ENCODE measurements around the gene ASRGL1. TPM values are rescaled to one million over a fixed set of nuclear protein-coding genes. Genes with fewer than 3 reads are reported as not detected.

ASRGL1 gene
- total RNA-seq, 5 donors from 2014 or later (not counting 1 experiment from before 2014, with no cell fraction given) = 0.88 to 2.6 (median 1.9) TPM

GRCh38 chr11:62393061-62393611, 55.9 kb downstream of the ASRGL1 start:
- Mint-ChIP-seq H3K4me1 (peaks cover 8 to 19% (median 9%) of the 10 kb centered on the region in 3 donors), H3K4me3 (no peak overlapping the region)
- 37% methylated on average over 5 of the region's 12 CpGs for WGBS (ENCODE audit: insufficient coverage)

GRCh38 chr11:62393735-62394134, 56.5 kb downstream of the ASRGL1 start:
- H3K4me3 ChIP-seq (ENCODE audit: control insufficient read depth in 1 of 2, extremely low read depth in 1 of 2, low read length in 1 of 2) = no peak overlapping the region
- Mint-ChIP-seq H3K4me1 (peaks cover 12 to 25% (median 15%) of the 10 kb centered on the region in 3 donors), H3K36me3 (no peaks in the 10 kb centered on the region), H3K4me3 (no peak overlapping the region), H3K27me3 (no peaks in the 10 kb centered on the region), H3K9me3 (no peaks in the 10 kb centered on the region), H3K27ac (no peak overlapping the region)
- no peak for ATAC-seq (replicated peaks in 1 of 4)
- ChIA-PET POLR2A (no interaction called here), CTCF (interaction anchor here in 1 of 2 donors (0.5 to 1.0 kb wide), 2 partner anchors 53 to 198 kb away, joined by 3 to 4 read pairs; partner anchors contain the start of gene TUT1)
- no peak overlapping the region for H3K27ac ChIP-seq (ENCODE audit: low read length)
- 83% methylated on average over 3 of the region's 5 CpGs for WGBS (ENCODE audit: insufficient coverage)
- peaks cover 0 to 10% of the 10 kb centered on the region in 2 experiments for H3K4me1 ChIP-seq (ENCODE audit: control insufficient read depth in 1 of 2, extremely low read depth in 1 of 2, insufficient read depth in 2 of 2, low read length in 2 of 2)
- H3K27me3 ChIP-seq (replicated peaks in 1 of 2; ENCODE audit: control insufficient read depth in 2 of 2, extremely low read depth in 1 of 2, insufficient read depth in 2 of 2, low read length in 1 of 2) = peaks cover 0 to 7% of the 10 kb centered on the region in 2 experiments
- H3K36me3 ChIP-seq (ENCODE audit: control insufficient read depth in 2 of 2, extremely low read depth in 1 of 2, insufficient read depth in 1 of 2, low read length in 1 of 2) = no peaks in the 10 kb centered on the region
- H3K9me3 ChIP-seq = no peaks in the 10 kb centered on the region
- no peak for DNase-seq

More at GRCh38 chr11:62393061-62393611, 55.9 kb downstream of the ASRGL1 start:
- H3K36me3 ChIP-seq (ENCODE audit: control insufficient read depth in 2 of 2, extremely low read depth in 1 of 2, insufficient read depth in 1 of 2, low read length in 1 of 2) = no peaks in the 10 kb centered on the region
- peak overlapping the region in 1 of 2 donors; percentile 31 for H3K27ac Mint-ChIP-seq
- H3K36me3 Mint-ChIP-seq = no peaks in the 10 kb centered on the region
- H3K27me3 Mint-ChIP-seq = no peaks in the 10 kb centered on the region
- H3K27ac ChIP-seq (ENCODE audit: low read length) = no peak overlapping the region
- DNase-seq (peak in 5 of 35 experiments; percentile 6 to 53 (median 11)), ATAC-seq (replicated peaks in 1 of 4) (peak in 3 of 4 experiments; percentile 78 to 80 (median 80))
- H3K4me3 ChIP-seq (ENCODE audit: control insufficient read depth in 1 of 2, extremely low read depth in 1 of 2, low read length in 1 of 2) = no peak overlapping the region
- no peaks in the 10 kb centered on the region for H3K9me3 Mint-ChIP-seq
- ChIA-PET CTCF (interaction anchor here in 1 of 2 donors (0.7 to 1.0 kb wide), 4 partner anchors 9 to 198 kb away, joined by 3 to 4 read pairs (median 3); partner anchors contain the start of gene TUT1), POLR2A (no interaction called here)
- H3K9me3 ChIP-seq = no peaks in the 10 kb centered on the region
- peaks cover 0 to 7% of the 10 kb centered on the region in 2 experiments for H3K27me3 ChIP-seq (replicated peaks in 1 of 2; ENCODE audit: control insufficient read depth in 2 of 2, extremely low read depth in 1 of 2, insufficient read depth in 2 of 2, low read length in 1 of 2)
- peaks cover 0 to 6% of the 10 kb centered on the region in 2 experiments for H3K4me1 ChIP-seq (ENCODE audit: control insufficient read depth in 1 of 2, extremely low read depth in 1 of 2, insufficient read depth in 2 of 2, low read length in 2 of 2)

DNA sequence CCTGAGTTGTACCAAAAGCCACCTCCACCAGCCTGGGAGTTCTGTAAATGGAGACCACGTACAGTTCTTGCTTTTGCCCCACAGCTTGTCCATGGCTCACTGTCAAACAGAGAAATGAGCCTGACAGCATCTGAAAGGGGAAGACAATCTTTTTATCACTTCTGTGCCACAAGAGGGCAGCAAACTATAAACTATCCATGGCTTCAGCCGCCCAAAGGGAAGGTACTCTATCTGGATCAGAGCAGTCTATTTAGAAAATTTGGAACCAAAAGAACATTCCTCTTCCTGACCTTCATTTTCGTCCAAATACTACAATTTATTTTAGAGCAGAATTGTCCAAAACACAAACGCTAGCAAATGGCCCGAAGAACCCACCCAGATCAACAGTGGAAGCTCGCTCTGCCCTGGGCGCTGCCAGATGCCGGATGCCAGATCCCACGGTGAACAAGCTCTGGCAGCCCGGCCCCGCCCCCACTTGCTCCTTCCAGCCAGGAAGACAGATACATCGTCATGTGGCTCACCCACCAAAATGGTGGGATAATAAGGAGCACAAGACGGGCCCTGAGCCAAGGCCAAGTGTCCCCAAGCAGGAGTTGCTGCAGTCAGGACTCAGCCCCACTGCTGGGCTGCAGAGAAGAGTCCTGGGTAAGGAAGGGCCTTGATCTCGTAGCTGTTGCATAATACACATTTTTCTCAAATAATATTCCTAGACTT, 57.7 kb downstream of the ASRGL1 start:
- Mint-ChIP-seq H3K4me1 (peaks cover 17 to 37% (median 28%) of the 10 kb centered on the region in 3 donors), H3K36me3 (no peaks in the 10 kb centered on the region), H3K4me3 (no peak overlapping the region), H3K9me3 (no peaks in the 10 kb centered on the region), H3K27ac (peak overlapping the region; percentile 8 to 61), H3K27me3 (no peaks in the 10 kb centered on the region)
- ATAC-seq (replicated peaks in 1 of 4) (peak; percentile 74 to 81 (median 80)), DNase-seq (peak in 25 of 35 experiments; percentile 14 to 82 (median 28))
- no peak overlapping the region for H3K4me3 ChIP-seq (ENCODE audit: control insufficient read depth in 1 of 2, extremely low read depth in 1 of 2, low read length in 1 of 2)
- peaks cover 7 to 21% of the 10 kb centered on the region in 2 experiments for H3K4me1 ChIP-seq (ENCODE audit: control insufficient read depth in 1 of 2, extremely low read depth in 1 of 2, insufficient read depth in 2 of 2, low read length in 2 of 2)
- ChIA-PET CTCF (interaction anchor here (0.5 to 2.1 kb wide), 15 partner anchors 13 to 581 kb away, joined by 3 to 7 read pairs (median 4); partner anchors contain the start of genes EEF1G (in 1 of the 2), TUT1 (in 1 of the 2) and ZBTB3 (in 1 of the 2)), POLR2A (interaction anchor here in 1 of 2 donors (0.5 kb wide), 1 partner anchor 561 kb away, joined by 6 read pairs; no protein-coding TSS in a partner anchor)
- H3K27ac ChIP-seq (ENCODE audit: low read length) = no peak overlapping the region
- peaks cover 0 to 4% of the 10 kb centered on the region in 2 experiments for H3K27me3 ChIP-seq (replicated peaks in 1 of 2; ENCODE audit: control insufficient read depth in 2 of 2, extremely low read depth in 1 of 2, insufficient read depth in 2 of 2, low read length in 1 of 2)
- H3K9me3 ChIP-seq = no peaks in the 10 kb centered on the region
- no peaks in the 10 kb centered on the region for H3K36me3 ChIP-seq (ENCODE audit: control insufficient read depth in 2 of 2, extremely low read depth in 1 of 2, insufficient read depth in 1 of 2, low read length in 1 of 2)
- 45% methylated on average over 13 of the region's 14 CpGs for WGBS (ENCODE audit: insufficient coverage)

DNA sequence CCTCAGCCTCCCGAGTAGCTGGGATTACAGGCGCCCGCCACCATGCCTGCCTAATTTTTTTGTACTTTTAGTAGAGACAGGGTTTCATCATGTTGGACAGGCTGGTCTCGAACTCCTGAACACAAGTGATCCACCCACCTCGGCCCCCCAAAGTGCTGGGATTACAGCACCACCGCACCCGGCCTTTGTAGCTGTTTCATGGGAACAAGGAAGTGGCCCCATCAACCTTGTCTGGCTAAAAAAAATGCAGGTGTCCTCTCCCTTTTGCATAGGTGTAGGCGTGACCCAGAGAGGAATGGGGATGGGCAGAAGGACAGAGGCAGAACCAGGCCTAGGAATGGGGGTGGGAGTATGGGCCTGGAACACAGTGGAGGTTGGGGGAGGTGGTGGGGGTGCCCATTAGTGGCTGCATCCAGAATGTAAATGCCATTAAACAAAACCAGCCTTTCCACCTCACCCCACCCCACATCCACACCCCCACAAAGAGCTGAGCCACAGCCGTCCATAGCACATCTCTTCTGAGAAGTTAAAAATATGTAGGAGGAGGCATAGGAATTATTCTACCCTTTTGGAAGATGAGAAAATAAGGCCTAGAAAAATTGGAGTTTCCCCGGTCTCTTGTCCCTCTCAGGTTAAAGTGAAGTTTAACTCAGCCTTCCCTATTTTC, 58.8 kb downstream of the ASRGL1 start:
- Mint-ChIP-seq H3K27me3 (no peaks in the 10 kb centered on the region), H3K9me3 (no peaks in the 10 kb centered on the region), H3K27ac (no peak overlapping the region), H3K4me1 (peaks cover 26 to 45% (median 37%) of the 10 kb centered on the region in 3 donors), H3K4me3 (no peak overlapping the region), H3K36me3 (no peaks in the 10 kb centered on the region)
- no peak for ATAC-seq (replicated peaks in 1 of 4)
- Histone ChIP-seq H3K27ac (ENCODE audit: low read length) (no peak overlapping the region), H3K27me3 (replicated peaks in 1 of 2; ENCODE audit: control insufficient read depth in 2 of 2, extremely low read depth in 1 of 2, insufficient read depth in 2 of 2, low read length in 1 of 2) (no peaks in the 10 kb centered on the region), H3K9me3 (no peaks in the 10 kb centered on the region), H3K4me1 (ENCODE audit: control insufficient read depth in 1 of 2, extremely low read depth in 1 of 2, insufficient read depth in 2 of 2, low read length in 2 of 2) (peaks cover 15 to 31% of the 10 kb centered on the region in 2 experiments), H3K36me3 (ENCODE audit: control insufficient read depth in 2 of 2, extremely low read depth in 1 of 2, insufficient read depth in 1 of 2, low read length in 1 of 2) (no peaks in the 10 kb centered on the region), H3K4me3 (ENCODE audit: control insufficient read depth in 1 of 2, extremely low read depth in 1 of 2, low read length in 1 of 2) (no peak overlapping the region)
- 91% methylated on average over 4 of the region's 10 CpGs for WGBS (ENCODE audit: insufficient coverage)
- CTCF ChIA-PET = interaction anchor here (0.6 to 2.1 kb wide), 4 partner anchors 88 to 524 kb away, joined by 4 to 14 read pairs (median 6); no protein-coding TSS in a partner anchor
- DNase-seq = no peak
- POLR2A ChIA-PET = interaction anchor here in 1 of 2 donors (0.5 kb wide), 1 partner anchor 562 kb away, joined by 6 read pairs; no protein-coding TSS in a partner anchor

DNA sequence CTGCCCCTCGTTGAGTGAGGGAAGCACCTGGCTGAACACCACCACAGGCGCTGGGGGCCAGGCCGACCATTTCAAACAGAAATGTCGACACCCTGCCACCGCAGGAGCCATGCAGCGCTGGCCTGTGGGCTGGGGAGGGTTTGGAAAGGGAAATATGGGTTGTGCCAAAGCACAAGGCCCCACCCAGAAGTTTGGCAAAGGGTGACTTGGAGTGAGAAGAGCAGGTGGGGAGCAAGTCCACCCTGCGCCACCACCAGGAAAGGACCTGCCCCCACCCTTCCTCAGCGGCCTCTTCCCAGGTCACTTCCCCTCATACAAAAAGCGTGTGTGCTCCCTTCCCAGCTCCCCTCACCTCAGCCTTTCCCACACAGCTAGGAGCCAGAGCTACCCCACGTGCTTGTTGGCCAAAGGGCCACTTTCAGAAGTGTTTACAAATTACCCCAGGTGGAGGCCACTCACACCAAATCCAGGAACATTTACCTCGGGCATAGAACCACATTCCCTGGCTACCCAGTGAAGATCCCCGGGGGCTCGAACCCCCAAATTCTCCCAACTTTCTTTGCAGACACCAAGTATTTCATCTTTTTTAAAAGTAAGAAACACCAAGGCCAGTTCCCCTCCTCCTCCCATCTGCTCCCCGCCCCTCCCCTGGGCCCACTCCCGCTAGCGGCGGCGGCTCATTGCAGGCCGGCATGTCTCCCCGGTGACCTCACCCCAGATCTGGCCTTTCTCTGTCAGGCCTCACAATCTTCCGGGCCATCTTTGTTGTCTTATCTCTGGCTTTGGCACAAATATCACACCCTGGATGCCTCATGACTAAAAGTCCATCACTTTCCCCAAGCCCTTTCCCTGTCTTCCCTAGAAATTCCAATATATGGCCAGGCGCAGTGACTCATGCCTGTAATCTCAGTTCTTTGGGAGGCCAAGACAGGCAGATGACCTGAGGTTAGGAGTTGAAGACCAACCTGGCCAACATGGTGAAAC, 61.1 kb downstream of the ASRGL1 start:
- ATAC-seq (replicated peaks in 1 of 4) = no peak
- CTCF ChIA-PET = no interaction called here
- WGBS (ENCODE audit: insufficient coverage) = 81% methylated on average over 16 of the region's 22 CpGs
- Mint-ChIP-seq H3K27me3 (no peaks in the 10 kb centered on the region), H3K9me3 (no peaks in the 10 kb centered on the region), H3K27ac (peak overlapping the region; percentile 52 to 77), H3K4me3 (peak overlapping the region in 1 of 3 donors; percentile 55), H3K36me3 (no peaks in the 10 kb centered on the region), H3K4me1 (peaks cover 43 to 60% (median 57%) of the 10 kb centered on the region in 3 donors)
- POLR2A ChIA-PET = no interaction called here
- no peaks in the 10 kb centered on the region for H3K27me3 ChIP-seq (replicated peaks in 1 of 2; ENCODE audit: control insufficient read depth in 2 of 2, extremely low read depth in 1 of 2, insufficient read depth in 2 of 2, low read length in 1 of 2)
- H3K9me3 ChIP-seq = no peaks in the 10 kb centered on the region
- DNase-seq = no peak
- H3K4me1 ChIP-seq (ENCODE audit: control insufficient read depth in 1 of 2, extremely low read depth in 1 of 2, insufficient read depth in 2 of 2, low read length in 2 of 2) = peaks cover 26 to 52% of the 10 kb centered on the region in 2 experiments
- H3K36me3 ChIP-seq (ENCODE audit: control insufficient read depth in 2 of 2, extremely low read depth in 1 of 2, insufficient read depth in 1 of 2, low read length in 1 of 2) = no peaks in the 10 kb centered on the region
- H3K27ac ChIP-seq (ENCODE audit: low read length) = no peak overlapping the region
- no peak overlapping the region for H3K4me3 ChIP-seq (ENCODE audit: control insufficient read depth in 1 of 2, extremely low read depth in 1 of 2, low read length in 1 of 2)

Data from T-cell (primary cell).